GM21717 (cell line): ENCODE measurements around the gene LCNL1.

Experiments
- ATAC-seq: cut with Tn5 transposase; IDR thresholded peaks from one replicate; pipeline ENCODE4 v1.9.1; 2021; ENCODE audit warnings: mild to moderate bottlenecking, moderate library complexity; ENCODE audit not compliant: unreplicated experiment

LCNL1 gene

GRCh38 chr9:137009217-137009616 lies 26.4 kb downstream of the LCNL1 start:
- ATAC-seq, result no peak

DNA sequence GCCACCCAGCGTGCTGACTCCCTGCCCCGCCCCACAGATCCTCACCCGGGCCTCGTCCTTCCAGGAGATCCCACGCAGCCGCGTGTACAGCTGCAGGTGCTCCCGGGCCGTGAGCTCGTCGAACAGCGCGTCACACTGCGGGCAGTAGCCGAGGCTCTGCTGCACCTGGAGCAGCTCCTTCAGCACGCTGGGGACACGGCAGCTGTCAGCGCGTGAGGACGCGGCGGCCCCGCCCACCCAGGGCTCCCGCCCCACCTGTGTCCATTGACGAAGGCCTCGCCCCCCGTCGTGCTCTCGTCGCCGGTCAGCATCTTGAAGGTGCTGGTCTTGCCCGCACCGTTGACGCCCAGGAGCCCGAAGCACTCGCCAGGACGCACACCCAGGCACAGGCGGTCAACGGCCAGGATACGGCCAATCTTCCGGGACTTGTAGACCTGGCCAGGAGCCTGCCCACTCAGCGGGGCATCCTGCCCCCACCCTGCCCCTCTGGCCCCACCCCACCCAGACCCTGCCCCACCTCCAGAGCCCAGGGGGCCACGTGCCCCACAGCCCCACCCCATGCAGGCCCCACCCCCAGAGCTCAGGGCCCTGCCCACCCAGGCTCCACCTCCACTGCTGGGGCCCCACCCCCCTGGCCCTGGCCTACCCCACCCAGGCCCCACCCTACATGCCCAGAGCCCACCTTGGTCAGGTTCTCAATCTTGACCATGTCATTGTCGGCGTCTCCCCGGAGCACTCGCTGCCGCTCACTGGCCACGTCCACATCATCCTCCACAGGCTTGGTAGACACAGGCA lies 27.3 kb downstream of the LCNL1 start:
- ATAC-seq, result no peak

DNA sequence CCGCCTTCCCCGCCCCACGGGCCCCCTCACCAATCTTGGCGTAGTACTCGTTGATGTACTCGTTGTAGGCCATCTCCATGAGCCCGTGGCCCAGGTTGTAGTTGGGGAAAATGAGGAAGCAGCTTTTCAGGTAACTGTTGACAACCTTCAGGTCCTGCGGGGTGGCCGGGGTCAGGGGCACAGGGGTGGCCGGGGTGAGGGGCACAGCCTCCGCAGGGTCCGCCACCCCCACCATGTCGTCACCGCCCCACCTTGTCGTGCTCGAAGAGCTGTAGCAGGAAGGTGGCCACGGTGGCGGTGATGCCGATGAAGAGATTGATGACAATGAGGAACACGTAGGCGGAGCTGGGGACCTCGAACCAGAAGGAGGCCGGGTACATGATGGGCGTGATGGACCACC lies 28.4 kb downstream of the LCNL1 start:
- no peak for ATAC-seq

GRCh38 chr9:137011907-137012675 lies 29.3 kb downstream of the LCNL1 start:
- no peak for ATAC-seq

DNA sequence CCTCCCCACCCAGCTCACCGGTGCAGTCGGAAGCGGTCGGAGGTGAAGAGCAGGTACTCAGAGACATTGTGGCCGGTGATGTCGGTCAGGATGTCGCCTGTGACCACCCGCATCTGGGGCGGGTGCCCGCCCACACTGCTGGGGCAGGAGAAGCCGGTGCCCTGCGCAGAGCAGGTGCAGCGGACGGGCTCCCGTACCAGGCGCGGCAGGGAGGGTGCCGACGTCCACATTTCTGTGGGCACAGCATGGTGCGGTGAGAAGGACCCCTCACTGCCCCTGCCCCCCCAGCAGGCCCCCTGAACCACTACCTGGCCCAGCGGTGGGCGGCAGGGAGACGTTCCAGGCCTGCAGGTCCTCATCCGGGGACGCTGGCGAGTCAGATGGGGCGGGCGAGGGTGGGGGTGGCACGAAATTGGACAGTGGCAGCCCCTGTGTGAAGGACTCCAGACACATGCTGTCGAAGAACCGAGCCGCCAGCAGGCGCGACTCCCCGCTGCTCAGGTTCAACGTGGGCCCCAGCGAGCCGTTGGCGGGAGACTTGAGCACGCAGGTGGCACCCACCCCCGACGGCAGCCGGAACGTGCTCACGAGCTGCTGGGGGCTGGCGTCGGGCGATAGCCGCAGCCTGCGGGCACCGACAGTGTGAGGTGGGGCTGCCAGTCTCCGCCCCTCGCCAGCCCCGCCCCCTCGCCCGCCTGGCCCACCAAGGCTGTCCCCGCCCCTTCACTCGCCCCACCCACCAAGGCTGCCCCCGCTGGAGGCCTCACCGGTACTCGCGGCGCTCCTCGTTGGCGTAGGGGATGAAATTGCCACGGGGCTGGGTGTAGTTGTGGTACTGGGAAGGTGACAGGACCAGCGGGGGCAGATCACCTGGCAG lies 30.1 kb downstream of the LCNL1 start:
- ATAC-seq, result no peak

GRCh38 chr9:137013571-137013940 lies 30.8 kb downstream of the LCNL1 start:
- no peak for ATAC-seq

- no peak for ATAC-seq
Observed at GRCh38 chr9:137014166-137014565, 31.4 kb downstream of the LCNL1 start.

- ATAC-seq, result no peak
Observed at GRCh38 chr9:137014776-137015539, 32.2 kb downstream of the LCNL1 start.

- no peak for ATAC-seq
Observed at GRCh38 chr9:137015540-137015930, 32.7 kb downstream of the LCNL1 start.

DNA sequence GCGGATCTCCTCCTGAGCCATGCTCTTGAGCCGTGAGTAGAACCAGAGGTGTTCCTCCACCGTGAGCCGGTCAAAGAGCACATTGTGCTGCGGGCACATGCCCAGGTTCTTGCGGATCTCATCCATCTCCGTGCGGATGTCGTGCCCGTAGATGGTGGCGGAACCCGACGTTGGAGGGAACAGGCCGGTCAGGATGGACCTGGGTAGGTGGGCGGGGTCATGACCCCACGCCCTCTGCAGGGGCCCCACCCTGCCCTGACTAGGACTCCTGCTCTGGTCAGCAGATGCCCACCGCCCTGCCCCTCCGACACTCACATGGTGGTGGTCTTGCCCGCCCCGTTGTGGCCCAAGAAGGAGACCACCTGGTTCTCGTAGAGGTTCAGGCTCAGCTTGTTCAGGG lies 33.2 kb downstream of the LCNL1 start:
- ATAC-seq, result no peak

- ATAC-seq, result no peak
Observed at GRCh38 chr9:137016436-137016835, 33.6 kb downstream of the LCNL1 start.

GRCh38 chr9:137017071-137017470 lies 34.3 kb downstream of the LCNL1 start:
- ATAC-seq, result no peak

DNA sequence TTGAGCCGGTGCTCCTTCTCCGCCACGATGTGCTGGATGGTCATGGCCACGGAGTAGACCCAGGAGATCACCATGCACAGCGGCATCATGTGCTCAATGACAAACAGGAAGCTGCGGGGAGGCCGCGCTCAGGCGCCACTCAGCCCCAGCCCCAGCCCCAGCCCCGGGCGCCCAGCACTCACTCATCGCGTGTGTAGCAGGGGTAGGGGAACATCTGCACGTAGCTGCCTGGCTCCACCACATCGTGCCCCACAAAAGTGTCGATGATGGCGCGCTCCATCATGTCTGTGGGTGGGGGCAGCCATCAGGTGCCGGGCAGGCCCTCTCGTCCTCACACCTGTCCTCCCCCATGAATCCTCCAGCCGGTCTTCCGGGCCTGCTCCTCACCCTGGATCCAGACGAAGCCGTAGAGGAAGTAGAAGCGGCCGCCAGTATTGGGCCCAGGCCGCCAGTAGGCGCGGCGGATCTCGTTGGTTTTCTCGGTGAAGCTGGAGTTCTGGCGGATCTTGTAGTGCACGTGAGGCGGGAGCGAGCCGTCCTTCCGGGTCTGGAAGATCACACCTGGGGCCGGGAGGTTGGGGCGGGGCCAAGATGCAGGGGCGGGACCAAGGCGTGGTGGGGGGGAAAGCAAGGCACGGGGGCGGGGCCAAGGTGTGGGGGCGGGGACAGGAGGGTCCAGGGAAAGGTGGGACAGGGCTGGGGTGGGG lies 35.2 kb downstream of the LCNL1 start:
- no peak for ATAC-seq

DNA sequence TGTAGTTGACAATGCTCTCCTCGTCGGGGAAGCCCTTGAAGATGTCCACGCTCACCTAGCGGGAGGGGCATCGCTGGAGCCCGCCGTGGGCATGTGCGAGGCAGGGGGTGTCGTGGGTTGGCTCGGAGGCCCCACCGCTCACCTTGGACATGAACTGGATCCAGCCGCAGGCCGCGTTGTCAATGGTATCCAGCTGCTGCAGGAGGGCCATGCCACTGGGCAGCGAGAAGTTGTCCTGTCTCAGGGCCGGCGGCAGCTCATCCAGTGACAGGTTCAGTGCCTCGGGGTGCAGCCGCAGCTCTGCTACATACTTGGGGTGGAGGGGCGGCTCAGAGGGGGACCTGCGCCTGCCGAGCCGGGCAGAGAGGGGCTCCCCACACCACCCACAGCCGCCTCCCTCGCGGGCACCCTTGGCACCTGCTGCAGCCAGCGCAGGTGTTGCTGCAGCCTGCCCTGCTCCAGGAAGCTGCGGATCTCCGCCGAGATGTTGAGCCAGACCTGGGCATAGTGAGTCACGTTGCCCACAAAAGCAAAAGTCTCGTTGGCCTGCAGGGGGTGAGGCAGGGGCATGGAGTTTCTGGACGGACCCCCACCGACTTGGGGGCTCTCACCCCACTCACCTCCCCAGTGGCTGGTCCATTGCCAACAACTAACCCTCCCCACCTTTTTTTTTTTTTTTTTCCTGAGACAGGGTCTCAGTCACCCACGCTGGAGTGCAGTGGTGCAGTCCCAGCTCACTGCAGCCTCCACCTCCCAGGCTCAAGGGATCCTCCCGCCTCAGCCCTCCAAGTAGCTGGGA lies 36.2 kb downstream of the LCNL1 start:
- ATAC-seq, result no peak

- ATAC-seq, result no peak
Observed at GRCh38 chr9:137019891-137020683, 37.3 kb downstream of the LCNL1 start.

GRCh38 chr9:137020771-137021567 lies 38.2 kb downstream of the LCNL1 start:
- no peak for ATAC-seq

DNA sequence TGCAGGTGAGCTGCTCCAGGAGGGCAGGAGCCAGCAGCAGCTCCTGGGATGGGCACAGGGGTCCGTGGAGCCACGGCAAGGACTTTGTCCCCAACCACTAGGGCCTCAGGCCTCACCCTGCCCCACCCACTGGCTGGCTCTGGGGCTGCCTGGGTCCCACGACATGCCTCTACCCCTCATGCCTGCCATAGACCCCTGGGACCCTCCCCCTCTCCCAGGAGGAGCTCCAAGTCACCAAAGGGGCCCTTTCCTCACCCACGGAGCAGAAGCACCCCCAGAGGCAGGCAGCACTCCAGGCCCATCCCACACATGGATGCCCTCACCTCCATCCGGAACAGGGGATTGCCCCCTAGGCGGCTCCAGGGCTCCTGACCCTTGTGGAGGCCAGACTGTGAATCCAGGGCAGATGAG lies 38.8 kb downstream of the LCNL1 start:
- no peak for ATAC-seq
